ENCODE data around the gene LTA.

LTA gene

DNA sequence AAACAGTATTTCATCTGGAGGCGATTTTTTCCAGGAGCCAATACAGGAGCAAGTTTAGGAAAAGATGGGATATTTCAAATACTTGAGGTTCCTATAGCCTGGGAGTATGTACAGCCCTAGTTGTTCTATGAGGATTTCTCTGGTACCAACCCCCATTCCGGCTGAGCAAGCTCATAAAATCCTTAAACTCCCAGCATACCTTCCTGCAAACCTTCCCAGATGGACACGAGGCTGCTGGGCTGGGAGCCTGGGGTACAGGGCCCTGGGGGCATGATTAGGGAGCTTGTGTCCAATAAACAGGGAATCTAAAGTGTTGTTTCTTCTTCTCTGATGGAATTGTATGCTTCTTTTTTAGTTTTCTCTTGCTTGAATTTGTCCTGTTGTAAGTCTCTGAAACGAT is 49.9 kb downstream of the LTA start:
- peaks cover 7% of the 10 kb centered on the region; the same call in 1 of the 2 replicates for H3F3A ChIP-seq (ENCODE audit: insufficient read depth, low read length)
- H3K79me2 ChIP-seq (ENCODE audit: low read length) = peaks cover 64% of the 10 kb centered on the region
- peaks cover 8% of the 10 kb centered on the region; the same call in 1 of the 2 replicates for H3K4me1 ChIP-seq (ENCODE audit: low read length)
- DNase-seq = no peak
- H2AFZ ChIP-seq (ENCODE audit: low read length) = no peak overlapping the region
- no peak overlapping the region for H3K27ac ChIP-seq (ENCODE audit: low read length)
- no peaks in the 10 kb centered on the region for H3K9me2 ChIP-seq (replicated peaks; ENCODE audit: insufficient read depth, low read length)
- peaks cover 10% of the 10 kb centered on the region; the same call in 1 of the 2 replicates for H3K36me3 ChIP-seq (replicated peaks; ENCODE audit: insufficient read depth, low read length)
- H3K4me3 ChIP-seq (ENCODE audit: low read length) = peak overlapping the region; percentile 95
- no peaks in the 10 kb centered on the region for H3K27me3 ChIP-seq (replicated peaks; ENCODE audit: insufficient read depth, low read length)
- H3K4me2 ChIP-seq (ENCODE audit: low read depth, low read length) = peak overlapping the region; percentile 71
- peak overlapping the region; percentile 97 for H3K9ac ChIP-seq (ENCODE audit: low read length)
- TF ChIP-seq EZH2phosphoT487 (IDR thresholded peaks at IDR 0.05; ENCODE audit: low read length) (no peak), CTCF (IDR thresholded peaks at IDR 0.05; ENCODE audit: low read length) (no peak), EZH2 (optimal IDR thresholded peaks at IDR 0.05; ENCODE audit: low read depth, low read length) (no peak)
- H4K20me1 ChIP-seq (ENCODE audit: insufficient read depth, low read length) = no peaks in the 10 kb centered on the region
- H3K9me3 ChIP-seq (replicated peaks; ENCODE audit: insufficient read depth, low read length) = no peaks in the 10 kb centered on the region

GRCh38 chr6:31622684-31623091 is 50.6 kb downstream of the LTA start:
- Histone ChIP-seq H2AFZ (ENCODE audit: low read length) (no peak overlapping the region), H3F3A (ENCODE audit: insufficient read depth, low read length) (peaks cover 7% of the 10 kb centered on the region; the same call in 1 of the 2 replicates), H3K9me3 (replicated peaks; ENCODE audit: insufficient read depth, low read length) (no peaks in the 10 kb centered on the region), H3K27ac (ENCODE audit: low read length) (no peak overlapping the region), H4K20me1 (ENCODE audit: insufficient read depth, low read length) (no peaks in the 10 kb centered on the region), H3K4me2 (ENCODE audit: low read depth, low read length) (peak overlapping the region; percentile 71; the same call in 1 of the 2 replicates), H3K4me1 (ENCODE audit: low read length) (peaks cover 8% of the 10 kb centered on the region; the same call in 1 of the 2 replicates), H3K36me3 (replicated peaks; ENCODE audit: insufficient read depth, low read length) (peaks cover 14% of the 10 kb centered on the region; the same call in 1 of the 2 replicates), H3K4me3 (ENCODE audit: low read length) (no peak overlapping the region), H3K27me3 (replicated peaks; ENCODE audit: insufficient read depth, low read length) (no peaks in the 10 kb centered on the region), H3K9me2 (replicated peaks; ENCODE audit: insufficient read depth, low read length) (no peaks in the 10 kb centered on the region), H3K9ac (ENCODE audit: low read length) (no peak overlapping the region), H3K79me2 (ENCODE audit: low read length) (peaks cover 71% of the 10 kb centered on the region)
- no peak for TF ChIP-seq EZH2phosphoT487 (IDR thresholded peaks at IDR 0.05; ENCODE audit: low read length)
- no peak for TF ChIP-seq CTCF (IDR thresholded peaks at IDR 0.05; ENCODE audit: low read length)
- no peak for TF ChIP-seq EZH2 (optimal IDR thresholded peaks at IDR 0.05; ENCODE audit: low read depth, low read length)
- no peak for DNase-seq
